Trophoblast cell (in vitro differentiated cells and primary cell): Measurements from ENCODE around the gene NGFR.
"Not testable (repeated sequence)": the region's sequence is repeated elsewhere in the genome, so short reads cannot be mapped to it uniquely, and the experiment has no call there.

Experiments
- DNase-seq, 2 donors: peaks; one replicate each; pipeline ENCODE4 v3.0.0-alpha.2; 2016
- H2AFZ ChIP-seq: 2 replicates; pipeline ENCODE4 v1.6.1; 2013; ENCODE audit warnings: low read length, moderate library complexity, mild to moderate bottlenecking; ENCODE audit not compliant: insufficient read depth, poor library complexity
- H2AK5ac ChIP-seq: 2 replicates; pipeline ENCODE4 v1.6.1; 2013; ENCODE audit warnings: mild to moderate bottlenecking, low read length
- H2BK120ac ChIP-seq: 2 replicates; pipeline ENCODE4 v1.6.1; 2013; ENCODE audit warnings: low read length, mild to moderate bottlenecking, moderate library complexity; ENCODE audit not compliant: insufficient read depth, poor library complexity
- H2BK12ac ChIP-seq: 2 replicates; pipeline ENCODE4 v1.6.1; 2013; ENCODE audit warnings: mild to moderate bottlenecking, low read length, moderate library complexity
- H2BK5ac ChIP-seq: 2 replicates; pipeline ENCODE4 v1.6.1; 2013; ENCODE audit warnings: low read length, low read depth, moderate library complexity, mild to moderate bottlenecking; ENCODE audit not compliant: poor library complexity
- H3K14ac ChIP-seq: 2 replicates; pipeline ENCODE4 v1.6.1; 2013; ENCODE audit warnings: mild to moderate bottlenecking, low read length
- H3K18ac ChIP-seq: 2 replicates; pipeline ENCODE4 v1.6.1; 2013; ENCODE audit warnings: mild to moderate bottlenecking, low read length
- H3K23ac ChIP-seq: 2 replicates; pipeline ENCODE4 v1.6.1; 2013; ENCODE audit warnings: low read length
- H3K27ac ChIP-seq: 2 replicates; pipeline ENCODE4 v1.5.1; 2013; ENCODE audit warnings: low read depth, mild to moderate bottlenecking, inconsistent platforms, low read length, moderate library complexity
- H3K27me3 ChIP-seq: 2 replicates; pipeline ENCODE4 v1.6.1; 2013; ENCODE audit warnings: inconsistent platforms, mild to moderate bottlenecking, low read length, moderate library complexity; ENCODE audit not compliant: insufficient read depth
- H3K36me3 ChIP-seq, 2 experiments: 1 replicate in 1 of 2; 2 replicates in 1 of 2; pipeline ENCODE4 v1.6.1; 2013; ENCODE audit warnings: low read length in 2 of 2, mild to moderate bottlenecking in 2 of 2, moderate library complexity in 1 of 2; ENCODE audit not compliant: insufficient read depth in 2 of 2, control insufficient read depth in 1 of 2
- H3K4ac ChIP-seq: 2 replicates; pipeline ENCODE4 v1.6.1; 2013; ENCODE audit warnings: low read depth, mild to moderate bottlenecking, low read length, moderate library complexity
- H3K4me1 ChIP-seq, 2 experiments: 1 replicate in 1 of 2; 2 replicates in 1 of 2; pipeline ENCODE4 v1.6.1; 2013; ENCODE audit warnings: low read length in 2 of 2, mild to moderate bottlenecking in 2 of 2, moderate library complexity in 1 of 2; ENCODE audit not compliant: insufficient read depth in 2 of 2, control insufficient read depth in 1 of 2
- H3K4me2 ChIP-seq: 2 replicates; pipeline ENCODE4 v1.6.1; 2013; ENCODE audit warnings: inconsistent platforms, mild to moderate bottlenecking, low read length, moderate library complexity
- H3K4me3 ChIP-seq: 2 replicates; pipeline ENCODE4 v1.5.1; 2013; ENCODE audit warnings: mild to moderate bottlenecking, low read depth, low read length, inconsistent platforms
- H3K79me1 ChIP-seq: one replicate; pipeline ENCODE4 v1.6.1; 2013; ENCODE audit warnings: low read length
- H3K79me2 ChIP-seq: 2 replicates; pipeline ENCODE4 v1.6.1; 2013; ENCODE audit warnings: low read length, mild to moderate bottlenecking; ENCODE audit not compliant: control insufficient read depth, insufficient read depth, poor library complexity
- H3K9ac ChIP-seq: 2 replicates; pipeline ENCODE4 v1.6.1; 2013; ENCODE audit warnings: mild to moderate bottlenecking, low read length
- H3K9me3 ChIP-seq: 2 replicates; pipeline ENCODE4 v1.6.1; 2013; ENCODE audit warnings: low read depth, mild to moderate bottlenecking, control low read depth, inconsistent platforms, low read length; ENCODE audit not compliant: insufficient read depth
- H4K12ac ChIP-seq: 2 replicates; pipeline ENCODE4 v1.6.1; 2013; ENCODE audit warnings: low read depth, mild to moderate bottlenecking, low read length, moderate library complexity
- H4K8ac ChIP-seq: 2 replicates; pipeline ENCODE4 v1.6.1; 2013; ENCODE audit warnings: low read depth, mild to moderate bottlenecking, low read length, moderate library complexity
- H4K91ac ChIP-seq: one replicate; pipeline ENCODE4 v1.6.1; 2013; ENCODE audit warnings: low read depth, mild to moderate bottlenecking, low read length, moderate library complexity
- WGBS: extraction: QIAGEN DNeasy Blood & Tissue Kit; methylation state at CpG from one replicate; pipeline ENCODE4 v1.1.7; 2013; ENCODE audit warnings: missing lambda C conversion rate; ENCODE audit not compliant: insufficient read length, insufficient coverage; ENCODE audit errors: extremely low coverage; 5-methylcytosine and 5-hydroxymethylcytosine counted together

NGFR gene

GRCh38 chr17:49549691-49550678 lies 54.9 kb downstream of the NGFR start:
- H2BK5ac ChIP-seq = no peak overlapping the region
- no peak overlapping the region for H3K9ac ChIP-seq
- no CpG with 5 or more reads among the region's 20 CpGs for WGBS
- no peak overlapping the region for H4K12ac ChIP-seq
- H3K4me1 ChIP-seq = peaks cover 2 to 4% of the 10 kb centered on the region in 2 experiments
- H3K4me2 ChIP-seq = no peak overlapping the region
- H3K18ac ChIP-seq = no peak overlapping the region
- no peak overlapping the region for H3K14ac ChIP-seq
- no peak overlapping the region for H4K8ac ChIP-seq
- H2AK5ac ChIP-seq = no peak overlapping the region
- DNase-seq = no peak
- H3K27me3 ChIP-seq = no peaks in the 10 kb centered on the region
- H3K4ac ChIP-seq = no peak overlapping the region
- H3K36me3 ChIP-seq = no peaks in the 10 kb centered on the region
- H2AFZ ChIP-seq = no peak overlapping the region
- no peaks in the 10 kb centered on the region for H3K79me2 ChIP-seq
- no peak overlapping the region for H2BK12ac ChIP-seq
- H4K91ac ChIP-seq = no peak overlapping the region
- no peak overlapping the region for H3K27ac ChIP-seq
- no peaks in the 10 kb centered on the region for H3K79me1 ChIP-seq
- H2BK120ac ChIP-seq = no peak overlapping the region
- no peak overlapping the region for H3K23ac ChIP-seq
- no peak overlapping the region for H3K4me3 ChIP-seq
- no peaks in the 10 kb centered on the region for H3K9me3 ChIP-seq

GRCh38 chr17:49550764-49551163 lies 55.7 kb downstream of the NGFR start:
- H3K36me3 ChIP-seq, H2AFZ ChIP-seq, H3K79me2 ChIP-seq, H3K18ac ChIP-seq, H4K12ac ChIP-seq, H3K27me3 ChIP-seq, H2BK5ac ChIP-seq, H2BK120ac ChIP-seq, H3K79me1 ChIP-seq, H3K4me1 ChIP-seq, H3K4ac ChIP-seq, H3K9me3 ChIP-seq, H2AK5ac ChIP-seq, H3K27ac ChIP-seq, H3K14ac ChIP-seq, H2BK12ac ChIP-seq, H4K91ac ChIP-seq, H3K9ac ChIP-seq, H3K4me3 ChIP-seq, H3K4me2 ChIP-seq, H4K8ac ChIP-seq, H3K23ac ChIP-seq: not testable (repeated sequence)
- WGBS = no CpG with 5 or more reads among the region's 9 CpGs
- DNase-seq = peak in 1 of 2 donors; percentile 43

GRCh38 chr17:49551221-49552069 lies 56.4 kb downstream of the NGFR start:
- Histone ChIP-seq H2BK120ac (no peak overlapping the region), H3K79me2 (no peaks in the 10 kb centered on the region), H3K18ac (no peak overlapping the region), H4K91ac (no peak overlapping the region), H3K4me1 (peaks cover 5 to 6% of the 10 kb centered on the region in 2 experiments), H4K8ac (no peak overlapping the region), H2BK5ac (no peak overlapping the region), H2AK5ac (no peak overlapping the region), H2AFZ (no peak overlapping the region), H3K4ac (no peak overlapping the region), H4K12ac (no peak overlapping the region), H3K27ac (no peak overlapping the region), H3K4me2 (no peak overlapping the region), H3K9ac (no peak overlapping the region), H3K23ac (no peak overlapping the region), H3K27me3 (no peaks in the 10 kb centered on the region), H3K14ac (no peak overlapping the region), H2BK12ac (no peak overlapping the region), H3K79me1 (no peaks in the 10 kb centered on the region), H3K36me3 (no peaks in the 10 kb centered on the region), H3K4me3 (no peak overlapping the region), H3K9me3 (no peaks in the 10 kb centered on the region)
- no peak for DNase-seq
- no CpG with 5 or more reads among the region's 12 CpGs for WGBS

GRCh38 chr17:49552070-49552751 lies 57.1 kb downstream of the NGFR start:
- Histone ChIP-seq H3K9ac (no peak overlapping the region), H2AK5ac (no peak overlapping the region), H3K36me3 (no peaks in the 10 kb centered on the region), H3K23ac (no peak overlapping the region), H3K9me3 (no peaks in the 10 kb centered on the region), H3K18ac (no peak overlapping the region), H3K4me3 (peak overlapping the region; percentile 8), H2AFZ (no peak overlapping the region), H4K12ac (no peak overlapping the region), H3K14ac (no peak overlapping the region), H3K4ac (no peak overlapping the region), H3K79me2 (no peaks in the 10 kb centered on the region), H2BK12ac (no peak overlapping the region), H3K79me1 (no peaks in the 10 kb centered on the region), H3K27me3 (no peaks in the 10 kb centered on the region), H4K91ac (no peak overlapping the region), H3K4me2 (no peak overlapping the region), H3K4me1 (peaks cover 5 to 6% of the 10 kb centered on the region in 2 experiments), H2BK120ac (no peak overlapping the region), H4K8ac (no peak overlapping the region), H2BK5ac (no peak overlapping the region), H3K27ac (no peak overlapping the region)
- WGBS = no CpG with 5 or more reads among the region's 27 CpGs
- peak in 1 of 2 donors; percentile 12 for DNase-seq
